H54 (cell line): ENCODE measurements around the gene ABHD2.
"Not testable (repeated sequence)": the region's sequence is repeated elsewhere in the genome, so short reads cannot be mapped to it uniquely, and the experiment has no call there.

Experiments
- DNase-seq: peaks from one replicate; pipeline ENCODE4 v3.0.0; 2011; ENCODE audit warnings: low spot score, mixed read lengths; ENCODE audit not compliant: insufficient read length
- FAIRE-seq: peaks from 3 replicates; lab custom pipeline; 2011; peaks lifted over from hg19 to GRCh38; lab: Jason Lieb, UNC
- POLR2A ChIP-seq: IDR thresholded peaks from 2 replicates; pipeline ENCODE4 v1.6.1; 2011; ENCODE audit warnings: low read depth, mild to moderate bottlenecking, low read length

The ABHD2 gene

DNA sequence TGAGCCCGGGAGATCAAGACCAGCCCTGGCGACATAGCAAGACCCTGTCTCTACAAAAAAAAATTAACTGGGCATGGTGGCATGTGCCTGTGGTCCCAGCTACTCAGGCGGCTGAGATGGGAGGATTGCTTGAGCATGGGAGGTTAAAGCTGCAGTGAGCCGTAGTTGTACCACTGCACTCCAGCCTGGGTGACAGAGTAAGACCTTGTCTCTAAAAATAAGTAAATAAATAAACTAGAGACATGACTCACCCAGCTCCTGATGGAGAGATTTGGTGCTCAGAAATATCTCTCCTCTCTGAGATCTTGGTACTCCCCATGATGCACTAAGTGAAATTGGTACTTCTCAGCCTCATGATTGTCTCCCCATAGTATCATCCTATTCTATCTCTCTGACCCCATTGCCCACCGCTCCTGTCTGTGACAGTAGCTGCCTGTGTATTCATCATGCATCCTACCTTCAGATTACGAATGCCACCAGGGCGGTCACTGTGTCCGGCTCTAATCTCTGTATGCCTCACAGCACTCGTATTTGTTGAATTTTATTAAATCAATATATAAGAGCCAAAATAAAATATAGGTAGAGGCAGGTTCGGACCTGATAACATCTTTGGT lies 50.9 kb downstream of the ABHD2 start:
- TF ChIP-seq POLR2A, result no peak
- FAIRE-seq (no peak), DNase-seq (no peak)

DNA sequence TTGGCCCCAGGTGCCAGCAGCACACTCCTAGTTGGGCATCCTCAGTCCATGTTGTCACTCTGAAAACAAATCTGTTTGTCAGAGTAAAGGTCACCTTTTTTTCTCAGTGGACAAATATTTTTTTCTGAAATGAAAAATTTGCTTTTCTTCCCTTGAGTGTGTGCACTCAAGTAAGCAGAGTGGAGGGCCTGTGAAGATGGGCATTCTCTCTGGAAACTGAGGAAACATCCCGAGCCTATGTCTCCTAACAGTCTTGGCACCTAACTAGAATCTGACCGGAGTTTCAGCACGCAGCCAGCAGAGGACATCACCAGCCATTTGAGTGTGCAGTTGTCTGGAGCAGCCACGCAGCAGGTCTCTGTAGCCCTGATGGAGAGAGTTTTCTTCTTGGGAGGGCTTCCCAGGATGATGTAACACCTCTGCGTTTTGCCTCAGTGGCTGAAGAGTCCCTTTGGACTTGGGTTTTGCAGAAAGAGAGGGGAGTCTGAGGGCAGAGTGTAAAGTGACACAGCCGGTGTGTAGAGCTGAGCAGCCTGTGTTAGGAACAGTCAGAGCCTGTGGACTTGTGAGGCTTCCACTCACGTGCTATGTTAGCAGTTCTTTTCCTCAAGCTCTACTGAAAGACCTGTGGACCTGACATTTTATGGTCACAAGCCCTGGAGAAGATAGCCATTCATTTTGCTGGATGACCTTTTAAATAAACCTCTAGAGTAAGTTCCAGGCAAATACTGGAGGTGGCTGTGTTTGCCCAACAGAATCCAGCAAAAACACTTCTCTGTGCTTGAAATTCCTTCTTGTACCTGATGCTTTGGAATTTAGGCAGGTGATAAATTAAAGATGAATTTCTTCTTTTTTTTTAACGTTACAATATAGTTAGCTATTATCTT lies 51.6 kb downstream of the ABHD2 start:
- no peak for DNase-seq
- TF ChIP-seq POLR2A, result no peak
- FAIRE-seq, result no peak

GRCh38 chr15:89140595-89140994 lies 52.3 kb downstream of the ABHD2 start:
- FAIRE-seq (no peak), DNase-seq (no peak)
- no peak for TF ChIP-seq POLR2A

DNA sequence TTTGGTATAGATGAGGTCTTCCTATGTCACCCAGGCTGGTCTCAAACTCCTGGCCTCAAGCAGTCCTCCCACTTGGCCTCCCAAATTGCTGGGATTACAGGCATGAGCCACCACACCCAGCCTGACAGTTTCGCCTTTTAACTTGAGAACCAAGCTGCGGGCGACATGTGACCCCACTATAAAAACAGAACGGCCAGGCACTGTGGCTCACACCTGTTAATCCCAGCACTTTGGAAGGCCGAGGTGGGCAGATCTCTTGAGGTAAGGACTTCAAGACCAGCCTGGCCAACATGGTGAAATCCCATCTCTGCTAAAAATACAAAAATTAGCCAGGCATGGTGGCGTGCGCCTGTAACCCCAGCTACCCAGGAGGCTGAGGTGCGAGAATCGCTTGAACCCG lies 52.9 kb downstream of the ABHD2 start:
- FAIRE-seq, DNase-seq: not testable (repeated sequence)

DNA sequence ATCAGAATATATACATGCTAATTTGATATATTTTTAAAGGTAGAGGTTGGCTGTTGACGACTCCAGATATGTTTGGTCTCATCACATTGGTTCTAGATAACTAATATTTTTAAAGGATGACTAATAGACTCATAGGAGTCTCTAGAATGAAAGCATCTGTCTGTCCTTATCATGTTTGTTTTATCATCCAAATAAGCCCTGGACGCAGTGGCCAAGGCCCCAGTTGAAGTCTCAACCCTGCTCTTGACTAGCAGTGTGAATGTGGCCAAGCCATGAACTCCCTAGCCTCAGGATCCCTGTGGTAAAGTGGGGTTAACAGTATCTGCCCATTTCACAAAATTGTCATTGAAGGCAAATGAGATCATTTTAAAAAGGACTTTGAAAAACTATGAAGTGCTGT lies 53.6 kb downstream of the ABHD2 start:
- DNase-seq, result no peak
- TF ChIP-seq POLR2A, result no peak
- FAIRE-seq, result no peak

GRCh38 chr15:89142423-89142822 lies 54.2 kb downstream of the ABHD2 start:
- FAIRE-seq, result no peak

DNA sequence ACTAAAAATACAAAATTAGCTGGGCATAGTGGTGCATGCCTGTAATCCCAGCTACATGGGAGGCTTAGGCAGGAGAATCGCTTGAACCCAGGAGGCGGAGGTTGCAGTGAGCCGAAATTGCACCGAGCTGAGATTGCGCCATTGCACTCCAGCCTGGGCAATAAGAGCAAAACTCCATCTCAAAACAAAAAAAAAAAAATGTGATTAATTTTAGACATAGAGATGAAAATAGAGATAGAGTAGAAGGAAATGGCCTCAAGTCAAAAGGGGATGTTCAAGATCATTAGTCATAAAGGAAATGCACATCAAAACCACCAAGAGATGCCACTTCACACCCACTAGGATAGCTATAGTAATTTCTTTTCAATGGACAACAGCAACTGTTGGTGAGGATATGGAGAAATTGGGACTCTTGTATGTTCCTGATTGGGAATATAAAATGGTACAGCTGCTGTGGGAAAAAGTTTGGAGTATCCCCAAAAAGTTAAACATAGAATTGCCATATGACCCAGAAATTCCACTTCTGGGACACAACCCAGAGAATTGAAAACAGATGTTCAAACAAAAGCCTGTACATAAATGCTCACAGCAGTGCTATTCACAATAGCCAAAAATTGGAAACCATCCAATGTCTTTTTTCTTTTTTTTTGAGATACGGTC lies 55.4 kb downstream of the ABHD2 start:
- no peak for TF ChIP-seq POLR2A
- DNase-seq, result no peak
- no peak for FAIRE-seq

More at GRCh38 chr15:89142423-89142822, 54.2 kb downstream of the ABHD2 start:
- no peak for TF ChIP-seq POLR2A
- no peak for DNase-seq

DNA sequence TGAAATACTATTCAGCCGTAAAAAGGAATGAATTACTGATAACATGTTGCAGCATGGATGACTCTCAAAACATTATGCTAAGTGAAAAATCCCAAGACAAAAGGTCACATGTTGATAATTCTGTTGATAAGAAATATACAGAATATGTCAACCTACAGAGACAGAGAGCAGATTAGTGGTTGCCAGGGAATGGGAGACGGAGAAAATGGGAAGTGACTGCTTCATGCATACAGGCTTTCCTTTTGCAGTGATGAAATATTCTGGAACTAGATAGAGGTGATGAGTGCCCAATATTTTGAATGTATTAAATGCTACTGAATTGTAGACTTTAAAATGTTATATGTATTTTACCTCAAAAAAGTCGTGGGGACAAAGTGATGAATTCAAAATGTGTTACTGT lies 56.2 kb downstream of the ABHD2 start:
- no peak for FAIRE-seq

GRCh38 chr15:89146366-89146765 lies 58.1 kb downstream of the ABHD2 start:
- no peak for TF ChIP-seq POLR2A
- DNase-seq (no peak), FAIRE-seq (no peak)

More for the DNA sequence above, 56.2 kb downstream of the ABHD2 start:
- DNase-seq, result no peak
- no peak for TF ChIP-seq POLR2A

DNA sequence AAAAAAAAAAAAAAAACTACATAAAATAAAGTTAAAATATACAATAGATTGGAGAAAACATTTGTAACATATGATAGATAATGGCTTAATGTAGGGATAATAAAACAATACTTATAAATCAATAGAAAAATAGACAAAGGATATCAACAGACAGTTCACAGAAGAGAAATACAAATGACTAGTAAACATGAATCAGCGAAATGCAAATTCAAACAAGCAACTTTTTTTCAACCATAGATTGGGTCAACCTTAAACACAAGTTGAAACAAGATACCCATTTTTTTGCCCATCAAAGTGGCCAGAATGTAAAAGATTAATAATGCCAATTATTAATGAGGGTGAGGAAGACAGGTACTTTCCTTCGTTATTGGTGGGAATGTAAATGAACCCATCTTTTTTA lies 59.9 kb downstream of the ABHD2 start:
- TF ChIP-seq POLR2A, result no peak
- no peak for FAIRE-seq
- DNase-seq, result no peak

GRCh38 chr15:89149501-89150101 lies 61.3 kb downstream of the ABHD2 start:
- FAIRE-seq (no peak), DNase-seq (no peak)
- no peak for TF ChIP-seq POLR2A

DNA sequence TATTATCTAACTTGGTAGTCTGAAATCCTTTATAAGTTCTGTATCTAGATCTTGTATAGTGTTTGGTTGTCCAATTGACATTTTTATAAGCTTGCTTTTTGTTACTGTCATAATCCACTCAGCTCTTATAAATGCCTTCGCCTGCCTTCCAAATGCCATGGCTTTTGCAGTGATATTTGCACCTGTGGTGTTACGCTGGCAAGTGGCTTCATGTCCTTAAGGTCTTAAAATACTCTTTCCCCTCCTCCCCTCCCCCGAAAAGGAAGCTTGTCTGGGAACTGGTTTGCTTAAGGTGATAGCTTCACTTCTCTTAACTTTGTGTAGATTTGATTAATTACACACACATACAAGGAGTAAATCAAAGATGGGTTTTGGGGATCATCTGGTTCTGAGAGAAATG lies 62.0 kb downstream of the ABHD2 start:
- DNase-seq (no peak), FAIRE-seq (no peak)
- TF ChIP-seq POLR2A, result no peak

- no peak for DNase-seq
Observed at GRCh38 chr15:89150762-89151664, 62.8 kb downstream of the ABHD2 start.

GRCh38 chr15:89155122-89155521 lies 66.9 kb downstream of the ABHD2 start:
- no peak for DNase-seq
- TF ChIP-seq POLR2A, result no peak
- FAIRE-seq, result no peak

More at GRCh38 chr15:89150762-89151664, 62.8 kb downstream of the ABHD2 start:
- no peak for TF ChIP-seq POLR2A
- FAIRE-seq, result no peak
